GM15510 (cell line): ENCODE measurements around the gene NCOA6.

Experiments
- POLR2A ChIP-seq: IDR thresholded peaks from 3 replicates; pipeline ENCODE4 v1.6.1; 2011; ENCODE audit warnings: borderline replicate concordance; ENCODE audit not compliant: insufficient read length; ENCODE audit errors: extremely low read depth

NCOA6 gene

DNA sequence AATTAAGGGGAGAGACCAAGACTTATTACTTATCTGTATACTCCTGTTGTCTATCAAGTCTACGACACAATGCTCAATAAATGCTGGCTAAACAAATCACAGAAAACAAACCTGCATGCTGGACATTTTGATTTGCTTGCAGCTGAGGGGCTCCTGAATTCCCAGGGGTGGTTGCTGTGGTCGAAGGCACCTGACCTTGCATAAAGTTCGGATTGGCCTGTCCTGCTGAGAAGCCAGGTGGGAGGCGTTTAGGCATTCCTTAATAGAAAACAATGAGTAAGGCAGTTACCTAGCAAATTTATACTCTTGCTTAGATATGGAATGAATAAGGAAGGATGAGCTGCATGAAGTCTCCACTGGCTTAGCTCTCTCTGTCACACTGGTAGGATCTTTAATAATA, 70.8 kb downstream of the NCOA6 start:
- no peak for TF ChIP-seq POLR2A

- no peak for TF ChIP-seq POLR2A
Measured at GRCh38 chr20:34753706-34754461, 71.6 kb downstream of the NCOA6 start.

DNA sequence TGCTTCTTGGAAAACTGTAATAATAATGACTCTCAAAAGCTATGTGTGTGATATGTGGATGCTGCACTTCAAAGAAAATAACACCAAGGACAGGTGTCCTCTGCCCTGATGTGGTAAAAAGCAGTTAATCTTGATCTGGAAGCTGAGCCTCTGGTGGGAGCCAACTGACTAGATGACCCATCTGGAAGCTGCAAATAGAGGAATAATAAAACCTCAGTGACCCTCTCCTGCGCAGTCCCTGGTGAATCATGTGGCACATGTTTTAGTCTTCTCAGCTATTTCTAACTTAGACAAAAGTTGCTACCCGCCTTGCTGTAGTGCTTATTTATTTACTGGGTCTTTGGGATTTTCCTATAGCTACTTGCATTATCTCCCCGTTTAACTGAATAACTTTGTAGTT, 74.0 kb downstream of the NCOA6 start:
- TF ChIP-seq POLR2A, result no peak

DNA sequence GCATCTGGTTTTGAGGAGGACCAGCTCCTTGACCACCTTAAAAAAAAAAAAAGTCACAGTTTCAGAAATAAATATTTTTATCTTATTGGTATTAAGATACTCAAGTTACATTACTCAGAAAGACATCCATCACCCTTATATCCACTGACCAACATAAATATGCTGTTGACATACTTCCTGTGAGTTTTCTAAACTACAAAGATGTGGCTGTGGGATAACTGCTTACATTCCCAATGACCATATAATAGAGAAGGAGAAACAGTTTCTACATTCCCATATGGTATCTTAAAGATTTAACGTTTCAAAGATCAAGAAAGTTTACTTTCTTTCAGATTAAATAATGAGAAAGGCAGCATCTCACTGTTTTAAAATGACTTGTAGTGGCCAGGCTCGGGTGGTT, 75.0 kb downstream of the NCOA6 start:
- no peak for TF ChIP-seq POLR2A

DNA sequence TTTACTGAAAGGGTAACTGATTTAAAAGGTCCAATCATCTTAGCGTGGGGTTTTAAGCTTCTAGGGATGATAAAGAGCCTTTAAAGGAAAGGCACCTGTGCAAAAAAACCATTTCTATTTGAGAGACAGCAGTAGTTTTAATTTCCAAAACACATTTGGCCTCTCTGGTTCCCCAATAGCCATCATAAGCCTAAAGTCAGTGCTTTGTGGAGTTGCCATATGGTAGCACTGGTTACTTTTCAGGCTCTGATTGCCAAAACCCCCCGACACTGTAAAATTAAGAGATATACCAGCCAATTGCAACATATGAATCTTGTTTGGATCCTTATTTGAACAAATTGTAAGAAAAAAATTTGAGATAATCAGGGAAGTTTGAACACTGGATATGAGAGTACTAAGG, 76.7 kb downstream of the NCOA6 start:
- no peak for TF ChIP-seq POLR2A

DNA sequence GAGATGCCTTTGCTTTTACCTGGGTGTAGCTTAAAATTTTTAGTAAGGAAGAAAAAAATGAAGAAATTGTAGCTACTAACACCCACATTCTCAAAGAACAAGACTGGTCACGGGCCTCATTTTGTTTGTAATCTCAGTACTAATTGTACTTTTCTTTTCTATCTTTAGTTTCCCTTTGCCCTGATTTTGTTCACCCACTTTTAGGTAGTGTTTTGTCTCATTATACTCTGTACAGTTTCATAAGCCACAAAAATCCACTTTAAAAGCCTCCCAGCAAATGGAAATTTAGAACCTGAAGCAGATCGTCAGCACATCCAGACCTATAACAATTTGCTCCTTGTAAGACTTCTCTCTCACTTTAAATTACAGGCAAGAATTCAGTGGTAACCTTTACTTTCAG, 78.0 kb downstream of the NCOA6 start:
- TF ChIP-seq POLR2A, result no peak

GRCh38 chr20:34746674-34747073, 78.8 kb downstream of the NCOA6 start:
- TF ChIP-seq POLR2A, result no peak

GRCh38 chr20:34744847-34745246, 80.6 kb downstream of the NCOA6 start:
- TF ChIP-seq POLR2A, result no peak

GRCh38 chr20:34744340-34744739, 81.1 kb downstream of the NCOA6 start:
- no peak for TF ChIP-seq POLR2A

DNA sequence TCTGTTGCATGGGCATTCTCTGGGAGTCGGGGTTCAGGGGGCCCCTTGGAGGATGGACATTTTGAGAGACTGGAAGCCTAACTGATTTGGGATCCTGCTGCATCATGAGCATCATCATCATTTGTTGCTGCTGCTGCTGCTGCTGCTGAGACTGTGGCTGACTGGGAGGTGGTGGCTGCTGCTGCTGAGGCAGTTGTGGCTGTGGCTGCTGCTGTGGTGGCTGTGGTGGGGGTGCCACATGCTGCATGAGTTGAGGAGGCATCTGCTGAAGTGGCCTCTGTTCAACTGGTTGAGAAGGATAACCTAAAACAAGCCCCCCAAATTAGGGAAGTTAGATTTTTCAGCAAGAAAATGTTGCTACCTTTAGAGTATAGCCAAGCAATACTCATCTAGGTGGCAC, 82.4 kb downstream of the NCOA6 start:
- TF ChIP-seq POLR2A, result no peak

DNA sequence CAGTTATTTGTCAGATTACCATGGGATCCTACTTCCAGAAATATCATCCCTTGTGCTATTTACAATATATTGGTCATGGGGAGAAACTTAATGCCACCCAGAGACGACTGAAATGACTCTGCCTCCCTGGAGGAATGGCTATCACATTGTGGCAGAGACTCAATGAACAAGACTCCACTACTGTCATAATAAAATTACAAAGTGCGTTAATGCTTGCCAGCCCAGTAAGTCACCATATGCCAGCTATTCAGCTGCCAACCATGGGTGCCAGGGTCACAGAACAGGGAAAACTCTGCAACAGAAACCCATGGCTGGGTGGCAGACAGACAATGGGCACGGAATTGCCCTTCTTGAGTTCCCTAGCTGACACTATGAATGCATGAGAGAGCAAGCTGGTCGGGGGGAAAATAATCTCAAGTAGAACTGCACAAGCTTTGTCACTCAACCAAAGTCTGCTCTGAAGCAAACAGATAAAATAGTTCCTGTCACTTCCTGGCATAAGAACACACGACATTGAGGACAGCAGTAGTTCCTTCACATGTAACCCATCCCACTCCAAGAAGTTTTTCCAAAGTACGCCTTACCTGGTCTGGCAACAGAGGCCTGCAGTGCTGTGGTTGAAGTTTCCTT, 89.2 kb downstream of the NCOA6 start:
- no peak for TF ChIP-seq POLR2A

- TF ChIP-seq POLR2A, result no peak
Measured at GRCh38 chr20:34732523-34732922, 92.9 kb downstream of the NCOA6 start.

- no peak for TF ChIP-seq POLR2A
Measured at GRCh38 chr20:34729416-34729815, 96.0 kb downstream of the NCOA6 start.

DNA sequence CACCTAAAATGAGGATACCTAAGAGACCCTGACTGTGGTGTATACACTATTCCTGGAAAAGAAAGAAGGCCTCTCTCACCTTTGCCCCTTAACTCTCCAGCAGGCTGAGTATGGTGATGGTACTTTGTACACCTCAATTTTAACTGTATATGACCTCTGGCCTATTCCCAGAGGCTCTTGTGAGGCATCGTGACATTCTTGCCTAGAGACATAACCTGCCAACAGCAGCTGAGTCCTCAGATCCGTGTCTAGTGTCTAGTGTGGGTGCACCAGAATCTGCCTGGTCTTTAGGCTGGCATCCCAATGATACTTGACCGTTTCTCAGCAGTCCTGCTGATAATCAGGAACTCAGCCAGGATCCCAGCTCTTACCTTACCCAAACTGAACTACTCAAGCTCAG, 101.3 kb downstream of the NCOA6 start:
- TF ChIP-seq POLR2A, result no peak

- no peak for TF ChIP-seq POLR2A
Measured at GRCh38 chr20:34720266-34720665, 105.2 kb downstream of the NCOA6 start.
